HepG2 (cell line): ENCODE results near the gene SMAD2. TPM values are rescaled to one million over a fixed set of nuclear protein-coding genes. Genes with fewer than 3 reads are reported as not detected.

Experiments used
- CTCF ChIP-seq: sonication (generic); formaldehyde crosslinking; IDR thresholded peaks from 2 replicates; pipeline ENCODE4 v1.5.0; 2020; ENCODE audit warnings: mild to moderate bottlenecking, missing genetic modification reagents, moderate library complexity
- GRHL1 ChIP-seq: sonication (generic); formaldehyde crosslinking; conservative IDR thresholded peaks from 2 replicates; pipeline ENCODE4 v1.8.0; 2022; ENCODE audit warnings: missing genetic modification reagents
- PAX8 ChIP-seq: sonication (generic); formaldehyde crosslinking; IDR thresholded peaks from 2 replicates; pipeline ENCODE4 v1.8.0; 2022; ENCODE audit warnings: mild to moderate bottlenecking, missing genetic modification reagents, borderline replicate concordance
- POGZ ChIP-seq: sonication (generic); formaldehyde crosslinking; IDR thresholded peaks from 2 replicates; pipeline ENCODE4 v1.4.0; 2020; ENCODE audit warnings: mild to moderate bottlenecking, missing genetic modification reagents
- PRDM10 ChIP-seq: sonication (generic); formaldehyde crosslinking; IDR thresholded peaks from 2 replicates; pipeline ENCODE4 v1.4.0; 2020; ENCODE audit warnings: low read depth, missing genetic modification reagents
- RNF219 ChIP-seq: sonication (generic); formaldehyde crosslinking; IDR thresholded peaks from 2 replicates; pipeline ENCODE4 v1.5.0; 2020; ENCODE audit warnings: mild to moderate bottlenecking, missing genetic modification reagents
- SNAI1 ChIP-seq: sonication (generic); formaldehyde crosslinking; IDR thresholded peaks from 2 replicates; pipeline ENCODE4 v1.5.0; 2020; ENCODE audit warnings: mild to moderate bottlenecking, missing genetic modification reagents, borderline replicate concordance
- SSRP1 ChIP-seq: IDR thresholded peaks from 2 replicates; pipeline ENCODE4 v1.6.1; 2016; ENCODE audit warnings: control low read depth
- ZFX ChIP-seq: sonication (generic); formaldehyde crosslinking; IDR thresholded peaks from 2 replicates; pipeline ENCODE4 v1.4.0; 2020; ENCODE audit warnings: mild to moderate bottlenecking, low read depth, missing genetic modification reagents, moderate library complexity
- ZNF234 ChIP-seq: sonication (generic); formaldehyde crosslinking; conservative IDR thresholded peaks from 2 replicates; pipeline ENCODE4 v1.5.1; 2020; ENCODE audit warnings: mild to moderate bottlenecking, missing genetic modification reagents
- ZNF264 ChIP-seq: sonication (generic); formaldehyde crosslinking; IDR thresholded peaks from 2 replicates; pipeline ENCODE4 v1.4.0; 2020; ENCODE audit warnings: missing genetic modification reagents
- ZNF503 ChIP-seq: sonication (generic); formaldehyde crosslinking; IDR thresholded peaks from 2 replicates; pipeline ENCODE4 v1.4.0; 2020; ENCODE audit warnings: missing genetic modification reagents
- ZNF567 ChIP-seq: sonication (generic); formaldehyde crosslinking; IDR thresholded peaks from 2 replicates; pipeline ENCODE4 v1.8.1; 2023; ENCODE audit warnings: mild to moderate bottlenecking, missing genetic modification reagents, borderline replicate concordance
- ZNF598 ChIP-seq: sonication (generic); formaldehyde crosslinking; IDR thresholded peaks from 2 replicates; pipeline ENCODE4 v1.5.1; 2020; ENCODE audit warnings: mild to moderate bottlenecking, missing genetic modification reagents, borderline replicate concordance
- ZNF816 ChIP-seq: sonication (generic); formaldehyde crosslinking; IDR thresholded peaks from 2 replicates; pipeline ENCODE4 v1.8.0; 2022; ENCODE audit warnings: missing genetic modification reagents, mild to moderate bottlenecking, borderline replicate concordance
- polyA plus RNA-seq, 8 experiments: library from polyadenylated mRNA; depleted of rRNA in 3 of 8; stranded (reverse) in 7 of 8; unstranded in 1 of 8; fragments of >200 nt; fragmentation: Illumina TruSeq in 4 of 8; extraction: Trizol in 4 of 8; gene quantifications; 2 replicates each; pipeline versions ENCODE4 v1.2.1 to v1.2.3, GENCODE V29; 2011 to 2016; ENCODE audit warnings: low read depth in 4 of 8, missing spikeins in 1 of 8, mixed read lengths in 1 of 8; ENCODE audit not compliant: insufficient read depth in 1 of 8
- total RNA-seq, 5 experiments: library from RNA; depleted of rRNA; stranded (reverse); fragments of >200 nt; fragmentation: Illumina TruSeq; extraction: Trizol; gene quantifications; 2 replicates each; pipeline ENCODE4 v1.2.3, GENCODE V29; 2016; ENCODE audit warnings: low read depth in 1 of 5

The SMAD2 gene
- total and polyA plus RNA-seq, 2 of the 13 experiments (the other 11 are each of a cell fraction or from before 2014, with no cell fraction given) = 40.2 to 96.2 TPM

GRCh38 chr18:47931718-47932103 is 1.3 kb upstream of the SMAD2 start (continued):
- TF ChIP-seq ZFX (CRISPR knock-in tag) (peak; percentile 50; the same call in 1 of the 2 replicates), RNF219 (CRISPR knock-in tag) (0 out of 2 replicates have a peak, but pooled peaks have one; percentile 33), SSRP1 (CRISPR knock-in tag) (0 out of 2 replicates have a peak, but pooled peaks have one; percentile 57), GRHL1 (CRISPR knock-in tag) (no peak), SNAI1 (CRISPR knock-in tag) (peak; percentile 25; the same call in 1 of the 2 replicates), ZNF598 (CRISPR knock-in tag) (0 out of 2 replicates have a peak, but pooled peaks have one; percentile 10), POGZ (CRISPR knock-in tag) (0 out of 2 replicates have a peak, but pooled peaks have one; percentile 3), PAX8 (CRISPR knock-in tag) (no peak), ZNF567 (CRISPR knock-in tag) (no peak), ZNF503 (CRISPR knock-in tag) (no peak), ZNF264 (CRISPR knock-in tag) (0 out of 2 replicates have a peak, but pooled peaks have one; percentile 31), ZNF234 (CRISPR knock-in tag) (0 out of 2 replicates have a peak, but pooled peaks have one; percentile 4), CTCF (peak; percentile 44), PRDM10 (CRISPR knock-in tag) (no peak), ZNF816 (CRISPR knock-in tag) (no peak)
